Glomerular visceral epithelial cell (primary cell): ENCODE results near the gene VTN.

Experiments
- DNase-seq: peaks from one replicate; pipeline ENCODE4 v3.0.0-alpha.2; 2016; ENCODE audit errors: extremely low spot score

Gene VTN

GRCh38 chr17:28320215-28321061 lies 49.7 kb downstream of the VTN start:
- no peak for DNase-seq

- no peak for DNase-seq
These were observed 50.5 kb downstream of the VTN start for GRCh38 chr17:28319598-28319935.

GRCh38 chr17:28318759-28319597 lies 51.1 kb downstream of the VTN start, which contains the start of gene TMEM97:
Gene TMEM97, plus strand, starts transcription at chr17:28319200. Its CDS starts 40 bp downstream, at chr17:28319240.
- peak; percentile 97 for DNase-seq

GRCh38 chr17:28317966-28318758 lies 51.9 kb downstream of the VTN start:
- no peak for DNase-seq
